Mesothelial cell of epicardium (in vitro differentiated cells): ENCODE results near the gene WDR46. TPM values are rescaled to one million over a fixed set of nuclear protein-coding genes. Genes with fewer than 3 reads are reported as not detected.

Experiments used
- DNase-seq, 2 experiments: peaks; one replicate each; pipeline ENCODE4 v3.0.0; 2021; ENCODE audit warnings: low spot score in 2 of 2; ENCODE audit not compliant: unreplicated experiment in 2 of 2
- H3K27ac Mint-ChIP-seq: 2 replicates; pipeline ENCODE4 v1.8.0; 2021; ENCODE audit warnings: mixed read lengths
- H3K27me3 Mint-ChIP-seq: 2 replicates; pipeline ENCODE4 v1.8.0; 2021; ENCODE audit warnings: low read depth, mixed read lengths
- H3K36me3 Mint-ChIP-seq: 2 replicates; pipeline ENCODE4 v1.8.0; 2021; ENCODE audit warnings: mixed read lengths
- H3K4me1 Mint-ChIP-seq: 2 replicates; pipeline ENCODE4 v1.8.0; 2021; ENCODE audit warnings: mixed read lengths
- H3K4me3 Mint-ChIP-seq: 2 replicates; pipeline ENCODE4 v1.8.0; 2021; ENCODE audit warnings: mild to moderate bottlenecking, moderate library complexity, mixed read lengths
- H3K9me3 Mint-ChIP-seq: 2 replicates; pipeline ENCODE4 v1.8.0; 2021; ENCODE audit warnings: mixed read lengths
- CTCF ChIP-seq: fragments of 200-600 bp; sonication (generic); IDR thresholded peaks from one replicate; pipeline ENCODE4 v1.5.0; 2021; ENCODE audit warnings: antibody characterized with exemption; ENCODE audit not compliant: unreplicated experiment
- total RNA-seq: library from RNA; stranded (reverse); gene quantifications from 3 replicates; pipeline ENCODE4 v1.2.1, GENCODE V29; 2021

Gene WDR46
- total RNA-seq, 1 donor from 2014 or later = 46.2 TPM

- TF ChIP-seq CTCF = no peak
- no peaks in the 10 kb centered on the region for H3K27me3 Mint-ChIP-seq
- H3K36me3 Mint-ChIP-seq = no peaks in the 10 kb centered on the region
- H3K4me3 Mint-ChIP-seq = peak overlapping the region; percentile 99
- no peaks in the 10 kb centered on the region for H3K9me3 Mint-ChIP-seq
- peaks cover 25% of the 10 kb centered on the region for H3K4me1 Mint-ChIP-seq
- no peak overlapping the region for H3K27ac Mint-ChIP-seq
- no peak for DNase-seq
Measured at GRCh38 chr6:33295621-33296369, 6.8 kb upstream of the WDR46 start.

GRCh38 chr6:33294086-33294823 lies 5.2 kb upstream of the WDR46 start:
- Mint-ChIP-seq H3K27me3 (no peaks in the 10 kb centered on the region), H3K9me3 (no peaks in the 10 kb centered on the region), H3K36me3 (no peaks in the 10 kb centered on the region), H3K4me1 (peaks cover 28% of the 10 kb centered on the region), H3K4me3 (no peak overlapping the region), H3K27ac (peak overlapping the region; percentile 37)
- no peak for TF ChIP-seq CTCF
- DNase-seq = no peak

DNA sequence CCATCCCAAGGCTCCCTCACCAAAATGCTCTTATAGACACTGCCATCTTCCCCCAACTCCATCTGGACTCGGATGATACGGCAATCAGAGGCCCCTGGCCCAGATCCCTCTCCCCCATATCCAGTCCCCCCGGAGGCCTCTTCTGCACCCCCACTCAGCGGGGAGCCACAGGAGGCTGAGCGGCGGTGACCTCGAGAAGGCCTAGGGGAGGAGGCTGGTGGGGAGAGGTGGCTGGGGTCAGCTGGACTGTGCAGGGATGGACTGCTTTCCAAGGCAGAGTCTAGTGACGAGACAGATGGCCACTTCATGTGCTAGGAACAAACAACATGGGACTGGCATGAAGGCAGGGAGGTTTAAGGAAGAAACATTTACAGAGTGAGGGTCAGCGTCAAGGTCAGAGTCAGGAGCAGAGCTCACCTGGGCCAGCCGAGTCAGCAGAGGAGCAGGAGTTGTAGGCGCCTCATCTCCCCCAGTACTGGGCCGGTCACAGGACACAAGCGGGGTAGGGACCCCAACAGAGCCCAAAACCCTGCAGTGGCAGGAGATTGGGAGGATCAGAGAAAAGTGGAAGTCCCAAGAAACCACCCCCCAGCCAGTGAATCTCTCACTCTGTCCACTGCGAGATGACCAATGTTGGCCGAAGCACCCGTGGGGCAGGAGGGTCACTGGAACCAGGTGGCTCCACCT lies 4.1 kb upstream of the WDR46 start:
- H3K4me1 Mint-ChIP-seq = peaks cover 34% of the 10 kb centered on the region
- H3K9me3 Mint-ChIP-seq = no peaks in the 10 kb centered on the region
- no peak for DNase-seq
- H3K36me3 Mint-ChIP-seq = peaks cover 1% of the 10 kb centered on the region
- no peaks in the 10 kb centered on the region for H3K27me3 Mint-ChIP-seq
- no peak for TF ChIP-seq CTCF
- no peak overlapping the region for H3K4me3 Mint-ChIP-seq
- H3K27ac Mint-ChIP-seq = no peak overlapping the region

DNA sequence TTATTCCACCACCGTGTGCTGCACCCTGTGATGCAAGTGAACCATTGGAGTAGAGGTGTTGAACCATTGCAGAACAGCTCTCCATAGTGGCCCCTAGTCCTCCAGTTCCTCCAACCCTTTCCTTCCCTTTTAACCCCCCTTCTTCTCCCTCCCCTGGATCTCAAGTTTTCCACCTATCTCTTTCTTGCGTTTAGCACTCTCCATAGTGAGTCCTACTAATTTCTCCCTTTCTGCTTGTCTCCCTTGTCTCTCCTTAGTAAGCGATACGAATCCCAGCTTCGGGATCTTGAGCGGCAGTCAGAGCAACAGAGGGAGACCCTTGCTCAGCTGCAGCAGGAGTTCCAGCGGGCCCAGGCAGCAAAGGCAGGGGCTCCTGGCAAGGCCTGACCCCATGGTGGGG lies 1.4 kb upstream of the WDR46 start:
- Mint-ChIP-seq H3K27me3 (no peaks in the 10 kb centered on the region), H3K9me3 (no peaks in the 10 kb centered on the region), H3K4me1 (peaks cover 29% of the 10 kb centered on the region), H3K4me3 (peak overlapping the region; percentile 99), H3K36me3 (peaks cover 10% of the 10 kb centered on the region), H3K27ac (peak overlapping the region; percentile 99)
- no peak for TF ChIP-seq CTCF
- no peak for DNase-seq

GRCh38 chr6:33289784-33290315 lies 811 bp upstream of the WDR46 start:
- H3K36me3 Mint-ChIP-seq = peaks cover 10% of the 10 kb centered on the region
- H3K9me3 Mint-ChIP-seq = no peaks in the 10 kb centered on the region
- H3K27ac Mint-ChIP-seq = peak overlapping the region; percentile 99
- H3K4me1 Mint-ChIP-seq = peaks cover 29% of the 10 kb centered on the region
- TF ChIP-seq CTCF = no peak
- DNase-seq = no peak
- H3K4me3 Mint-ChIP-seq = peak overlapping the region; percentile 99
- no peaks in the 10 kb centered on the region for H3K27me3 Mint-ChIP-seq
